PC-9 (cell line): ENCODE measurements around the gene MRPL27.

ENCODE experiments used
- EZH2 ChIP-seq: fragments of 200-600 bp; sonication (generic); IDR thresholded peaks from 2 replicates; pipeline ENCODE4 v1.8.0; 2017; ENCODE audit warnings: antibody characterized with exemption, low read depth
- TF ChIP-seq, protein P1 (sequence below): fragments of 200-600 bp; sonication (generic); conservative IDR thresholded peaks from 2 replicates; pipeline ENCODE4 v1.6.1; 2017; ENCODE audit warnings: mixed run types, antibody characterized with exemption, mild to moderate bottlenecking, moderate library complexity

DNA sequence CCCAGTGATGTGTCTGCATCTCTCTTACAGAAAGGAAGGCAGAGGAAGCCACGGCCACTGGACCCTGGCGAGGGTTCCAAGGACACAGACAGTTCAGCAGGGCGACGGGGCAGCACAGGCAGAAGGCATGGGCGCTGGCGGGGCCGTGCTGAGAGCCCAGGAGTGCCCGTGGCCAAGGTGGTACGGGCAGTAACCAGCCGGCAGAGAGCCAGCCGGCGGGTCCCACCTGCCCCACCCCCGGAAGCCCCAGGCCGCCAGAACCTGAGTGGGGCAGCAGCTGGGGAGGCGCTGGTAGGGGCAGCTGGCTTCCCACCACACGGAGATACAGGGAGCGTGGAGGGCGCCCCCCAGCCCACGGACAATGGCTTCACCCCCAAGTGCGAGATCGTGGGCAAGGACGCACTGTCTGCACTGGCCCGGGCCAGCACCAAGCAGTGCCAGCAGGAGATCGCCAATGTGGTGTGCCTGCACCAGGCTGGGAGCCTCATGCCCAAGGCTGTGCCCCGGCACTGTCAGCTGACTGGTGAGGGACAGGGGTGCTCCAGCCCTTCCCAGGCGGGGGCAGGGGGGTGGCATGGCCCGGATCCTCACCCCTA lies 19.3 kb downstream of the MRPL27 start:
- TF ChIP-seq, protein P1, sequence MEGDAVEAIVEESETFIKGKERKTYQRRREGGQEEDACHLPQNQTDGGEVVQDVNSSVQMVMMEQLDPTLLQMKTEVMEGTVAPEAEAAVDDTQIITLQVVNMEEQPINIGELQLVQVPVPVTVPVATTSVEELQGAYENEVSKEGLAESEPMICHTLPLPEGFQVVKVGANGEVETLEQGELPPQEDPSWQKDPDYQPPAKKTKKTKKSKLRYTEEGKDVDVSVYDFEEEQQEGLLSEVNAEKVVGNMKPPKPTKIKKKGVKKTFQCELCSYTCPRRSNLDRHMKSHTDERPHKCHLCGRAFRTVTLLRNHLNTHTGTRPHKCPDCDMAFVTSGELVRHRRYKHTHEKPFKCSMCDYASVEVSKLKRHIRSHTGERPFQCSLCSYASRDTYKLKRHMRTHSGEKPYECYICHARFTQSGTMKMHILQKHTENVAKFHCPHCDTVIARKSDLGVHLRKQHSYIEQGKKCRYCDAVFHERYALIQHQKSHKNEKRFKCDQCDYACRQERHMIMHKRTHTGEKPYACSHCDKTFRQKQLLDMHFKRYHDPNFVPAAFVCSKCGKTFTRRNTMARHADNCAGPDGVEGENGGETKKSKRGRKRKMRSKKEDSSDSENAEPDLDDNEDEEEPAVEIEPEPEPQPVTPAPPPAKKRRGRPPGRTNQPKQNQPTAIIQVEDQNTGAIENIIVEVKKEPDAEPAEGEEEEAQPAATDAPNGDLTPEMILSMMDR = no peak
- no peak for TF ChIP-seq EZH2
